Esophagus (tissue), 2 donors: ENCODE data around the gene SLC28A3. TPM values are rescaled to one million over a fixed set of nuclear protein-coding genes. Genes with fewer than 3 reads are reported as not detected.

Experiments used
- H3K27ac ChIP-seq, 2 donors: one replicate each; pipeline ENCODE4 v1.5.1; 2013; ENCODE audit warnings: low read depth in 2 of 2, mild to moderate bottlenecking in 2 of 2, inconsistent platforms in 1 of 2, low read length in 1 of 2, moderate library complexity in 1 of 2
- H3K27me3 ChIP-seq, 2 donors: one replicate each; pipeline ENCODE4 v1.6.1; 2013; ENCODE audit warnings: low read length in 2 of 2, control low read depth in 1 of 2, mild to moderate bottlenecking in 1 of 2; ENCODE audit not compliant: insufficient read depth in 2 of 2, control insufficient read depth in 1 of 2
- H3K36me3 ChIP-seq, 2 donors: one replicate each; pipeline ENCODE4 v1.6.1; 2013; ENCODE audit warnings: low read length in 1 of 2; ENCODE audit not compliant: control insufficient read depth in 2 of 2, insufficient read depth in 2 of 2
- H3K4me1 ChIP-seq, 2 donors: one replicate each; pipeline ENCODE4 v1.6.1; 2013; ENCODE audit warnings: low read length in 1 of 2; ENCODE audit not compliant: control insufficient read depth in 2 of 2, insufficient read depth in 2 of 2
- H3K4me3 ChIP-seq, 2 donors: one replicate each; pipeline ENCODE4 v1.5.1; 2013; ENCODE audit warnings: low read length in 2 of 2, mild to moderate bottlenecking in 2 of 2, low read depth in 1 of 2, moderate library complexity in 1 of 2
- H3K9me3 ChIP-seq, 2 donors: one replicate each; pipeline ENCODE4 v1.6.1; 2013; ENCODE audit warnings: mild to moderate bottlenecking in 2 of 2, low read depth in 1 of 2, low read length in 1 of 2, moderate library complexity in 1 of 2; ENCODE audit not compliant: control insufficient read depth in 2 of 2, insufficient read depth in 1 of 2
- WGBS, 2 donors: extraction: QIAGEN DNeasy Blood & Tissue Kit; methylation state at CpG; one replicate each; pipeline ENCODE4 v1.1.7; 2013; 5-methylcytosine and 5-hydroxymethylcytosine counted together
- polyA plus RNA-seq, 2 donors: library from polyadenylated mRNA; stranded (reverse); fragments of 200-250 nt; gene quantifications; one replicate each; pipeline ENCODE4 v1.2.3, GENCODE V29; 2013
- donor health status: healthy with polysubstance abuse.
- donor health status: Bipolar disorder and iron deficiency.

SLC28A3 gene
- polyA plus RNA-seq, 2 donors = 4.7 to 6.1 TPM

GRCh38 chr9:84294241-84294950 lies 46.2 kb downstream of the SLC28A3 start:
- Histone ChIP-seq H3K27me3 (no peaks in the 10 kb centered on the region), H3K27ac (no peak overlapping the region), H3K4me1 (peaks cover 0 to 2% of the 10 kb centered on the region in 2 donors), H3K9me3 (no peaks in the 10 kb centered on the region), H3K36me3 (no peaks in the 10 kb centered on the region), H3K4me3 (no peak overlapping the region)
- WGBS, 2 donors = 91% methylated on average over 5 of the region's 5 CpGs

GRCh38 chr9:84293001-84293798 lies 47.4 kb downstream of the SLC28A3 start:
- Histone ChIP-seq H3K27ac (no peak overlapping the region), H3K4me3 (no peak overlapping the region), H3K36me3 (no peaks in the 10 kb centered on the region), H3K4me1 (peaks cover 0 to 2% of the 10 kb centered on the region in 2 donors), H3K27me3 (no peaks in the 10 kb centered on the region), H3K9me3 (no peaks in the 10 kb centered on the region)
- WGBS, 2 donors = 59 to 63% methylated on average over 4 of the region's 4 CpGs

- H3K4me1 ChIP-seq = no peaks in the 10 kb centered on the region
- 65 to 82% methylated on average over 2 of the region's 2 CpGs for WGBS, 2 donors
- H3K27me3 ChIP-seq = no peaks in the 10 kb centered on the region
- H3K27ac ChIP-seq = no peak overlapping the region
- no peak overlapping the region for H3K4me3 ChIP-seq
- peaks cover 0 to 2% of the 10 kb centered on the region in 2 donors for H3K36me3 ChIP-seq
- no peaks in the 10 kb centered on the region for H3K9me3 ChIP-seq
Measured at GRCh38 chr9:84285381-84285780, 55.2 kb downstream of the SLC28A3 start.

GRCh38 chr9:84283946-84284345 lies 56.6 kb downstream of the SLC28A3 start:
- WGBS, 2 donors = 63 to 66% methylated on average over 6 of the region's 6 CpGs
- Histone ChIP-seq H3K27me3 (no peaks in the 10 kb centered on the region), H3K36me3 (peaks cover 0 to 4% of the 10 kb centered on the region in 2 donors), H3K27ac (no peak overlapping the region), H3K4me3 (no peak overlapping the region), H3K4me1 (no peaks in the 10 kb centered on the region), H3K9me3 (no peaks in the 10 kb centered on the region)

- Histone ChIP-seq H3K4me1 (no peaks in the 10 kb centered on the region), H3K4me3 (no peak overlapping the region), H3K36me3 (peaks cover 0 to 2% of the 10 kb centered on the region in 2 donors), H3K9me3 (no peaks in the 10 kb centered on the region), H3K27me3 (no peaks in the 10 kb centered on the region), H3K27ac (no peak overlapping the region)
- WGBS, 2 donors = 67 to 77% methylated on average over 1 of the region's 1 CpG
Measured at GRCh38 chr9:84278130-84278529, 62.4 kb downstream of the SLC28A3 start.

- Histone ChIP-seq H3K4me3 (no peak overlapping the region), H3K36me3 (peaks cover 0 to 2% of the 10 kb centered on the region in 2 donors), H3K27me3 (no peaks in the 10 kb centered on the region), H3K4me1 (no peaks in the 10 kb centered on the region), H3K9me3 (no peaks in the 10 kb centered on the region), H3K27ac (no peak overlapping the region)
- 87 to 88% methylated on average over 3 of the region's 3 CpGs for WGBS, 2 donors
Measured at GRCh38 chr9:84277646-84278045, 62.9 kb downstream of the SLC28A3 start.

- 90% methylated on average over 3 of the region's 3 CpGs for WGBS, 2 donors
- Histone ChIP-seq H3K27me3 (no peaks in the 10 kb centered on the region), H3K27ac (no peak overlapping the region), H3K9me3 (no peaks in the 10 kb centered on the region), H3K4me1 (no peaks in the 10 kb centered on the region), H3K36me3 (peaks cover 0 to 2% of the 10 kb centered on the region in 2 donors), H3K4me3 (no peak overlapping the region)
Measured at GRCh38 chr9:84276741-84277140, 63.8 kb downstream of the SLC28A3 start.

- Histone ChIP-seq H3K4me1 (no peaks in the 10 kb centered on the region), H3K36me3 (no peaks in the 10 kb centered on the region), H3K27ac (no peak overlapping the region), H3K27me3 (no peaks in the 10 kb centered on the region), H3K4me3 (no peak overlapping the region), H3K9me3 (no peaks in the 10 kb centered on the region)
- WGBS, 2 donors = 68 to 72% methylated on average over 19 of the region's 19 CpGs
Measured at GRCh38 chr9:84271921-84272556, 68.5 kb downstream of the SLC28A3 start.

GRCh38 chr9:84271531-84271900 lies 69.0 kb downstream of the SLC28A3 start:
- no peaks in the 10 kb centered on the region for H3K4me1 ChIP-seq
- no peak overlapping the region for H3K4me3 ChIP-seq
- H3K9me3 ChIP-seq = no peaks in the 10 kb centered on the region
- 10 to 20% methylated on average over 17 of the region's 17 CpGs for WGBS, 2 donors
- H3K36me3 ChIP-seq = no peaks in the 10 kb centered on the region
- no peaks in the 10 kb centered on the region for H3K27me3 ChIP-seq
- H3K27ac ChIP-seq = no peak overlapping the region
